Limb (tissue), 2 donors: ENCODE measurements around the gene SUMO3.

Source experiments
- DNase-seq, 2 donors: peaks; one replicate each; pipeline ENCODE4 v3.0.0-alpha.2; 2016; ENCODE audit errors: extremely low spot score in 2 of 2

Gene SUMO3

DNA sequence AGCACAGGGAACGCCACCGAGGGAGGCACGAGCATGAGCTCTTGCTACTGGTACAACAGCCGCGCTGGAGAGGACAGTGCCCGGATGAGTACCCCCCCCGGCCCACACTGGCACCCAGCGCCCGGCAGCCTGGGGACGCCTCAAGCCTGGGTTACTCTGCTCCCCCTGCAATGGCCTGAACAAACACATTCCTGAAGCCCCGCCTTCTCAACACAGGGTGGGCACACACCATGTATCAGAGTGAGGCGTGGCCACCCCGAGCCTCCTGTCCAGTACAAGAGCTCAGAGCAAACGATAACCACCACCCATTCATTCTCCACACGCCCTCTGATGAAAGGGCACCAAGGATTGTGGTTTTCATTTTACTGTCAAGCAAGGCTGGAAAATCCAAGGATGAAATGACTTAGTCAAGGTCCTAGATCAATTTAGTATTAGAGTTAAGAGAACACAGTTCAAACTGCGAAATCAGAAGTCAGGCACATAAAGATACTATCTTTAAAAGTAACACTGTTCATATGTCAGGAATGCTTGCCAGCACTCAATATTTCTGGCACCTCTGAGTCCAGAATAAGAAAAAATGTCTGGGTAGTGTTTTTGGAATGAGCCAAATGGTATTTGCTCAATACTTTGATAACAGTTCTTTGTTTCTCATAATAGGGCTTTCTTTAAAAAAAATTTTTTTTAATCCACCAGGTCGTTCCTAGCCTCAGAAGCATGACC is 38.3 kb downstream of the SUMO3 start:
- no peak for DNase-seq

- no peak for DNase-seq
These were observed 38.9 kb downstream of the SUMO3 start for GRCh38 chr21:44778983-44779382.

DNA sequence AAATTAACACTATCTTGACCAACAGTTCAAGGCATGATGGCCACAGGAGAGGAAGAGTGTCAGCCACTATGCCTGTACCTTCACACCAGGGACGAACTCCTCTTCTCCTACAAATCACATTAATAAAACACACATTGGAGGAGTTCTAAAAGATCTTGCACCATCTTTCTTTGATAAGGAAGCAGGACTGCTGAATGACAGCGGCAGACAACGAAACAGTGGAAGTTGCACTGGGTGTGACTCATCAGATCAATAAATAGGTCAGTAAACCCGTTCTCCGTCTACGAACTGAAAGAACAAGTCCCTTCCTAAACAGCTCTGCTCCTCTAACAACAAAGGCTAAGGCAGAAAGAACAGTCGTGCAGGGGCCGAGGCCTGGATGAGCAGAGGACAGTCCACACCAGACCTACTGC is 39.4 kb downstream of the SUMO3 start:
- DNase-seq: no peak

DNA sequence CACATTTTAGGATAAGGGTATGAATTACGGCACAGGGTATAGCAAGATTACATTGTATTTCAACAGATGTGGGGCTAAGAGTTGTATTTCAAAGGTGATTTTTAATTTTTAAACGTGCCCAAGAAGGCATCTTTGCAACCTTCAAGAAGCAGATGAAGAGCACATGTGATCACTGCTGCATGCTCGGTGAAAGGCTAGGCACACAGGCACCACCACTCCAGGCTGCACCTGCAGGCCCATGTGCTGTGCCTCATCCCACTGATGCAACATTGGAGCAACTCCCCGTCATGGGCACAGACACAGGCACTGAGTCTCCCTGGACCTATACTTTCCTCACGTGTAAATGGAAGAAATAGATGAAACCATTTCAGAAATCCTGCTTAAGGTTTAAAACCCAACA is 39.8 kb downstream of the SUMO3 start:
- no peak for DNase-seq

GRCh38 chr21:44774972-44775371 is 42.9 kb downstream of the SUMO3 start:
- no peak for DNase-seq

GRCh38 chr21:44773291-44773932 is 44.5 kb downstream of the SUMO3 start:
- DNase-seq: no peak

DNA sequence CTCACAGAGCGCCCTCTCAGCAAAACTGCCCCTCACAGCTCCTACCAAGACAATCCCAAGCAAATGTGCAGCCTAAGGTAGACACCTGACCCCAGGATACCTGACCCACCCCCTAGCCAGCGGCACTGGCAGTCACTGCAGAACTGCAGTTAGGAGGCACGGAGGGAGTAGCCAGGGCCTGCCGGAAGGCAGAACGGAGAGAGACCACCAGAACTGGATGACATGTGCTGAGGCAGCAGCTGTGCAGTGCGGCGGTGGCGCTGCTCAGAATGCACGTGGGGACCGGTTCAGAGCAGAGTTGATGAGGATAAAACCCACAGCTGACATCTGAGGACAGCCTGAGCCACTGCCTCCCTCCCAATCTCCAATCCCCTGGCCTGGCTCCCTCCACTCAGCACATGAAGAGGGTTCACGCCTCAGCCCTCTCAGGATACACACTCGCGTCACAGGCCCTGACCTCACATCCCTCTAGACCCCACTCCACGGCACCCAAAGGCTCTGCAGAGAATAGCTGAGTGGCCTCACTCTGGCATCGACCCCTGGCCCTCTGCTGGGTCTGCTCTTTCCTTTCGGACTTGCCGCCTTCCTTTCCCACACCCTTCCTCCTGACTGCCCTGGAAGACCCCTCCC is 45.9 kb downstream of the SUMO3 start:
- DNase-seq: no peak

GRCh38 chr21:44767834-44768831 is 49.7 kb downstream of the SUMO3 start:
- no peak for DNase-seq

GRCh38 chr21:44766818-44767354 is 51.0 kb downstream of the SUMO3 start:
- no peak for DNase-seq

DNA sequence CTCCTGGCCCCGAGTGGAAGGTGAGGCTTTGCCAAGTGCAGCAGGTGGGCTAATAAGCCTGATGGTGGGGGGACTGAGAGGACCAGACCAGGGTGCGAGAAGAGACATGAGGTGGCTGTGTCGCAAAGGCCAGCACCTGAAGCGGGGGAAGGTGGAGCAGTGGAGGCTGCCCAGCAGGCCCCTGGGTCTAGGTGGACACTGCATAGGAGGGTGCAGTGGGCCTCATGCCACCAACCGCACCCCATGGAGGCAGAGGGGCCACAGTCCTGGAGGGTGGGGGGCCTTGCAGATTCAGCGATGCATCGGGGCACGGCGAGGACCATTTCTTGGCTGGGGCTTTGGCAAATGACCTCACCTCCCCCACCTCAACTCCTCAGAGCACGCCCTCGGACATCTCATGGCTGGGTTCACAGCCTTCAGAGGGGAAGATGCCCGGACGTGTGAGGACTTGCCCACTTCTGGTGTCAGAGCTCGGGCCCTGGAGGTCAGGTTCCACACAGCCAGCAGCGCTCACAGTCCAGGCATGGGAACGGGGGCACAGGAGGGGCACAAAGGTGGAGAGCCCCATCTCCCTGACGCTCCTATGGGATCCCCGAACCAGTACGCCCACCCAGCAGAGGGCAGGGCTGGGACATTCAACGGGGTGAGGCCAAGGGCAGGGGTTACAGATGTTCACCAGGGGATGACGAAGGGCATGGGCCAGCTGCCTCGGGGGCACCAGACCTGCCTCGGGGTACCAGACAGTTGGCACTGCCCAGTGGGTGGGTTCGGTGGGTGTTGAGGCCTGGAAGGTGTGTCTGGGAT is 51.6 kb downstream of the SUMO3 start:
- DNase-seq: no peak

- DNase-seq: no peak
These were observed 52.4 kb downstream of the SUMO3 start for GRCh38 chr21:44765231-44766013.

DNA sequence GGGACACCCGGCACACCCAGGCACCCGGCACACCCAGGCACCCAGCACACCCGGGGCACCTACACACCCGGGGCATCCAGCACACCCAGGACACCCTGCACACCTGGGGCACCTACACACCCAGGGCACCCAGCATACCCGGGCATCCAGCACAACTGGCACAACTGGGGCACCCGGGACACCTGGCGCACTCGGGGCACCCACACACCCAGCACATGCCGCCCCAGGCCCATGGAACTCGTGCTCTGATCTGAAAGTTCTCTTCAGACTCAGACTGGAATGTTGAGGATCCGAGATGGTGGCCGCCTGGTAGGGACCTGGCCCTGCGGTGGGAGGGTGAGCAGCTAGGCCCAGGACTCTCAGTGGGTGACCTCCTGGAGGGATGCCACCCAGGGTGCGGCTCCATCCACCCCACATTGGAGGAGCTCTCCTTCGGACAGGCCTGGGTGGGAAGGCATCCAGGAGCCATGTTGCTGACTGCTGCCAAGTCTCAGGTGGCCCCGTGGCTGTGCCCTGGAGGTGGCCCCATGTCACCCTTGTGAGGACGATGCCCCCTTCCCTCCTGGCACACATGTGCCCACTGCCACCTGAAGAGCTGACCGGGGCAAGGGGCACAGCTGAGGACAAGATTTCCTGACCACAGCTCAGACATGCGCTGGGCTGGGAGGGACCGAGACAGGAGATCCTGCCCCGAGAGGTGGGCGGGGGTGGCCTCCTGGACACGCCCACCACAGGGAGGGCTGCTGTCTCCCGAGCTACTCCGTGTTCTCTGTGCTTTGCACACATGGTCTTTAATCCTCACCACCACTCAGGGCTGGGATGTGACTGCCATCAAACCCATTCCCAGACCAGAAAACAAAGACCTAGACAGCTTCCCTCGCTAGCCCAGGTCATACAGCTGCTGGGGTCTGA is 53.3 kb downstream of the SUMO3 start:
- no peak for DNase-seq

- no peak for DNase-seq
These were observed 54.2 kb downstream of the SUMO3 start for GRCh38 chr21:44763451-44764318.

- DNase-seq: no peak
These were observed 54.8 kb downstream of the SUMO3 start for GRCh38 chr21:44763050-44763378.

DNA sequence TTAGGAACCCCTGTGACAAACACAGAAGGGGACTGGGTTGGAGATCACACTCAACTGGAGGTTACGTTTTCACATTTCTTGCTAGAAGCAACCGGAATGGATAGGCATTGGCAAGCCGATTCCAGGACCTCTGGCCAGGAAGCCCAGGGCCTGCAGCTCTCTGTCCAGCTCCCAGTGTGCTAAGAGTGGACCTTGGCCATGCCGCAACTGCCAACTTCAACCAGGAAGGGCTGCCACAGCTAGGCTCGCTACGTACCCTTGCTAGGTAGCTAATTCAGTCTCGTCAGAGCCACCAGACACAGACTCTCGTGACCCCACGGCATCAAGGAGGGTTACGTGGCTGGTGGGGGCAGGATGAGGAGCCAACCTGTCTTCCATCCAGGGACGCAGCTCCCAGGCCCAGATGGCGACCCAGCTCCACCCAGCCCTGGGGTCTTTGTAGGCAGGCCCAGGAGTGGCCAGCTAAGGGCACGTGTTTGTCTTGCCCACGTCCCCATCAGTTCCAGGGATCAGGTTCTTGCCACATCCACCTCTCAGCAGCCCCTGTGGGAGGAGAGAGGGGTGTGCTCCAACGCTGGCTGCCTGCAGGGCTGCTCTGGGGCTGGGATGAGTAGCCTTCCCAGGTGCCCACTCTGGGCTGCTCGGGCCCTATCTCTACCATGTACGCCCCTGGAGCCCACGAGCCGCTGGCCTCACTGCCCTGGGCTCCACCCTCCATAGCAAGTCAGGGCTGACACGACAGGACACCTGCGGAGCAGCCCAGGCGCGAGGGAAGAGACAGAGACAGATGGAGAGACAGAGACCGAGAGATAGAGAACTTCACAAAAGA is 55.4 kb downstream of the SUMO3 start:
- DNase-seq: no peak

DNA sequence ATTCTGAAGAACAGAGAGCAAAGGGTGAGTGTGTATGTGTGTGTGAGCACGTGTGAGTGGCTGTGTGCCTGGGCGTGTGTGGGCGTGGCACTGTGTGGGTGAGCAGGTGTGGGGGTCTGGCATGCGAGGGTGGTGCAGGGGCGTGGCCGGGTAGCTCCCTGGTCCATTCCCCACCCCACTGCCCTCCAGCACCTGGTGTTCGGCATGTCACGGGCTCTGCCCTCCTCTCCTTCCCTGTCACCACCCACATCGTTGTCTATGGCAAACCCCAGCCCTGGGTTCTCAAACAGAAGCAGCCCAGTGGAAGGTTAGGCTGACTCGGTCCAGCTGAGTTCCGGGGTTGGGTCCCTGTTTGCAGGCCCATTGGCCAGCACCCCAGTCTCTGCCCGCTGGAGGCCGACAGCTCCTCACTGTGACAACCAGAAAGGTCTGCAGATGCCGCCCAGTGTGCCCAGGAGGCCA is 56.1 kb downstream of the SUMO3 start:
- DNase-seq: no peak
